Tibial nerve (tissue), 4 donors: ENCODE data around the gene GLIPR2. TPM values are rescaled to one million over a fixed set of nuclear protein-coding genes. Genes with fewer than 3 reads are reported as not detected.

Experiments used
- DNase-seq, 2 donors: peaks; one replicate each; pipeline ENCODE4 v3.0.0-alpha.2; 2019; ENCODE audit warnings: low spot score in 2 of 2
- H3K27ac ChIP-seq, 4 donors: fragments of 200-600 bp; sonication (generic) in 3 of 4; one replicate each; pipeline ENCODE4 v1.5.1; 2017 to 2019; ENCODE audit warnings: mild to moderate bottlenecking in 1 of 4
- H3K27me3 ChIP-seq, 2 donors: fragments of 200-600 bp; sonication (generic) in 1 of 2; one replicate each; pipeline versions ENCODE4 v1.5.1 to v1.6.0; 2017 to 2019
- H3K36me3 ChIP-seq, 3 donors: fragments of 200-600 bp; sonication (generic); one replicate each; pipeline ENCODE4 v1.5.1; 2018 to 2019
- H3K4me1 ChIP-seq, 4 donors: fragments of 200-600 bp; sonication (generic) in 3 of 4; one replicate each; pipeline ENCODE4 v1.5.1; 2017 to 2019
- H3K4me3 ChIP-seq, 4 donors: fragments of 200-600 bp; sonication (generic) in 3 of 4; one replicate each; pipeline ENCODE4 v1.5.1; 2017 to 2019; ENCODE audit warnings: mild to moderate bottlenecking in 1 of 4, moderate library complexity in 1 of 4
- H3K9me3 ChIP-seq, 4 donors: fragments of 200-600 bp; sonication (generic) in 3 of 4; one replicate each; pipeline ENCODE4 v1.5.1; 2017 to 2019
- CTCF ChIP-seq, 5 experiments: fragments of 200-600 bp in 3 of 5; fragments of 450-650 bp in 2 of 5; sonication (generic) in 3 of 5; IDR thresholded peaks; one replicate each; pipeline ENCODE4 v1.5.1; 2016 to 2019; ENCODE audit warnings: antibody characterized with exemption in 5 of 5, mild to moderate bottlenecking in 3 of 5, moderate library complexity in 2 of 5
- EP300 ChIP-seq, 2 donors: sonication (generic); formaldehyde crosslinking; IDR thresholded peaks; one replicate each; pipeline ENCODE4 v1.6.1; 2017; ENCODE audit warnings: antibody characterized with exemption in 2 of 2, mild to moderate bottlenecking in 1 of 2
- POLR2A ChIP-seq, 2 donors: fragments of 450-650 bp; IDR thresholded peaks; one replicate each; pipeline ENCODE4 v1.6.1; 2017; ENCODE audit warnings: antibody characterized with exemption in 2 of 2, mild to moderate bottlenecking in 2 of 2, moderate library complexity in 2 of 2
- WGBS, 2 donors: methylation state at CpG; one replicate each; pipeline ENCODE4 v1.1.5; 2018; 5-methylcytosine and 5-hydroxymethylcytosine counted together
- total RNA-seq, 4 donors: library from RNA; depleted of rRNA; stranded (reverse); fragments of >200 nt; gene quantifications; one replicate each; pipeline ENCODE4 v1.1.0, GENCODE V29; 2016

GLIPR2 gene
- total RNA-seq, 4 donors from 2014 or later = 18.1 to 26.4 (median 25.6) TPM

GRCh38 chr9:36142510-36143244, 6.1 kb downstream of the GLIPR2 start:
- no peak for DNase-seq

GRCh38 chr9:36143245-36143641, 6.7 kb downstream of the GLIPR2 start:
- H3K9me3 ChIP-seq = peaks cover 0 to 6% (median 0%) of the 10 kb centered on the region in 4 donors
- H3K36me3 ChIP-seq = peaks cover 0 to 11% (median 0%) of the 10 kb centered on the region in 3 donors
- H3K4me3 ChIP-seq = peak overlapping the region in 1 of 4 donors; percentile 17
- DNase-seq = no peak
- peaks cover 0 to 48% (median 23%) of the 10 kb centered on the region in 4 donors for H3K4me1 ChIP-seq
- WGBS, 2 donors = 80 to 82% methylated on average over 13 of the region's 13 CpGs
- no peaks in the 10 kb centered on the region for H3K27me3 ChIP-seq
- TF ChIP-seq POLR2A (IDR thresholded peaks at IDR 0.05) (no peak), CTCF (IDR thresholded peaks at IDR 0.05) (no peak), EP300 (IDR thresholded peaks at IDR 0.05) (no peak)
- peak overlapping the region in 3 of 4 donors; percentile 69 to 74 (median 71) for H3K27ac ChIP-seq

More at GRCh38 chr9:36142510-36143244, 6.1 kb downstream of the GLIPR2 start:
- WGBS, 2 donors = 70% methylated on average over 11 to 12 of the region's 12 CpGs
- peak overlapping the region in 2 of 4 donors; percentile 17 to 22 for H3K4me3 ChIP-seq
- H3K36me3 ChIP-seq = peaks cover 0 to 11% (median 0%) of the 10 kb centered on the region in 3 donors
- H3K27ac ChIP-seq = peak overlapping the region in 3 of 4 donors; percentile 69 to 74 (median 71)
- TF ChIP-seq CTCF (IDR thresholded peaks at IDR 0.05) (no peak), POLR2A (IDR thresholded peaks at IDR 0.05) (no peak), EP300 (IDR thresholded peaks at IDR 0.05) (no peak)
- H3K4me1 ChIP-seq = peaks cover 0 to 48% (median 20%) of the 10 kb centered on the region in 4 donors
- peaks cover 0 to 6% (median 0%) of the 10 kb centered on the region in 4 donors for H3K9me3 ChIP-seq
- no peaks in the 10 kb centered on the region for H3K27me3 ChIP-seq

- peak overlapping the region in 1 of 4 donors; percentile 64 for H3K27ac ChIP-seq
- peaks cover 0 to 6% (median 0%) of the 10 kb centered on the region in 4 donors for H3K9me3 ChIP-seq
- H3K36me3 ChIP-seq = peaks cover 0 to 11% (median 0%) of the 10 kb centered on the region in 3 donors
- DNase-seq = no peak
- H3K27me3 ChIP-seq = no peaks in the 10 kb centered on the region
- H3K4me3 ChIP-seq = peak overlapping the region in 1 of 4 donors; percentile 19
- TF ChIP-seq CTCF (IDR thresholded peaks at IDR 0.05) = no peak
- TF ChIP-seq EP300 (IDR thresholded peaks at IDR 0.05) = no peak
- TF ChIP-seq POLR2A (IDR thresholded peaks at IDR 0.05) = no peak
- 89 to 90% methylated on average over 12 of the region's 12 CpGs for WGBS, 2 donors
- H3K4me1 ChIP-seq = peaks cover 0 to 58% (median 36%) of the 10 kb centered on the region in 4 donors
Observed at GRCh38 chr9:36144309-36145232, 8.0 kb downstream of the GLIPR2 start.

- TF ChIP-seq POLR2A (IDR thresholded peaks at IDR 0.05) = no peak
- TF ChIP-seq CTCF (IDR thresholded peaks at IDR 0.05) = no peak
- no peak for TF ChIP-seq EP300 (IDR thresholded peaks at IDR 0.05)
- no peak overlapping the region for H3K4me3 ChIP-seq
- H3K4me1 ChIP-seq = peaks cover 0 to 59% (median 36%) of the 10 kb centered on the region in 4 donors
- H3K9me3 ChIP-seq = peaks cover 0 to 6% (median 0%) of the 10 kb centered on the region in 4 donors
- H3K36me3 ChIP-seq = peaks cover 0 to 11% (median 0%) of the 10 kb centered on the region in 3 donors
- 96 to 97% methylated on average over 4 of the region's 4 CpGs for WGBS, 2 donors
- no peaks in the 10 kb centered on the region for H3K27me3 ChIP-seq
- DNase-seq = no peak
- H3K27ac ChIP-seq = no peak overlapping the region
Observed at GRCh38 chr9:36145970-36146369, 9.4 kb downstream of the GLIPR2 start.
